ENCODE measurements around the gene CRTC1.

The CRTC1 gene

GRCh38 chr19:18736415-18737336, 53.2 kb downstream of the CRTC1 start:
- TF ChIP-seq, protein P1, sequence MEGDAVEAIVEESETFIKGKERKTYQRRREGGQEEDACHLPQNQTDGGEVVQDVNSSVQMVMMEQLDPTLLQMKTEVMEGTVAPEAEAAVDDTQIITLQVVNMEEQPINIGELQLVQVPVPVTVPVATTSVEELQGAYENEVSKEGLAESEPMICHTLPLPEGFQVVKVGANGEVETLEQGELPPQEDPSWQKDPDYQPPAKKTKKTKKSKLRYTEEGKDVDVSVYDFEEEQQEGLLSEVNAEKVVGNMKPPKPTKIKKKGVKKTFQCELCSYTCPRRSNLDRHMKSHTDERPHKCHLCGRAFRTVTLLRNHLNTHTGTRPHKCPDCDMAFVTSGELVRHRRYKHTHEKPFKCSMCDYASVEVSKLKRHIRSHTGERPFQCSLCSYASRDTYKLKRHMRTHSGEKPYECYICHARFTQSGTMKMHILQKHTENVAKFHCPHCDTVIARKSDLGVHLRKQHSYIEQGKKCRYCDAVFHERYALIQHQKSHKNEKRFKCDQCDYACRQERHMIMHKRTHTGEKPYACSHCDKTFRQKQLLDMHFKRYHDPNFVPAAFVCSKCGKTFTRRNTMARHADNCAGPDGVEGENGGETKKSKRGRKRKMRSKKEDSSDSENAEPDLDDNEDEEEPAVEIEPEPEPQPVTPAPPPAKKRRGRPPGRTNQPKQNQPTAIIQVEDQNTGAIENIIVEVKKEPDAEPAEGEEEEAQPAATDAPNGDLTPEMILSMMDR (IDR thresholded peaks at IDR 0.05; ENCODE audit: low read depth, low read length) = no peak
- no peak overlapping the region for H3K4me3 ChIP-seq (ENCODE audit: low read depth, low read length)
- no peak for DNase-seq (ENCODE audit: low read depth, low spot score)
- in situ Hi-C loops (cut with HindIII; ENCODE audit: low sequenced_read_pairs) = no loop called here

DNA sequence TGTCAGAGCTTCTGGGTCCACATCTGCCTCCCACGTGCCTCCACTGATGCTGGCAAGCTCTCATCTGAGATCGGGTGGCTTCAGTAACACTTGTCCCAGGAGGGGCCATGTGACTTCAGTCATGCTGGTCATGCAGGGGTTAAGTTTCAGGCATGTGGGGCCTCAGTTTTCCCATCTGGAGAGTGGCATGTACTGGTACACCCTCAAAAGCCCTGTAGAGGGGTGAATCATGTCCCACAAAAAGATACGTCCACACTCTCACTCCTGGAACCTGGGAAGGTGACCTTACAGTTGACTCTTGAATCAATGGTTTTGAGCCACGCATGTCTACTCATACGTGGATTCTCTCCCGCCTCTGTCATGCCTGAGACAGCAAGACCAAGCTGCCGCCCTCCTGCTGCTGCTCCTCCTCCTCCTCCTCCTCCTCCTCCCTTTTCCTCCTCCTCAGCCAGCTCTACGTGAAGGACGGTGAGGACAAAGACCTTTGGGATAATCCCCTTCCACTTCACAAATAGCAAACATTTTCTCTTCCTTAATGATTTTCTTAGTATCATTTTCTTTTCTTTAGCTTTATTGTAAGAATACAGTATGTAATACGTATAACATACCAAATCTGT, 54.0 kb downstream of the CRTC1 start:
- DNase-seq (ENCODE audit: low read depth, low spot score) = no peak
- TF ChIP-seq, protein P1 (IDR thresholded peaks at IDR 0.05; ENCODE audit: low read depth, low read length) = no peak
- in situ Hi-C loops (cut with HindIII; ENCODE audit: low sequenced_read_pairs) = no loop called here
- H3K4me3 ChIP-seq (ENCODE audit: low read depth, low read length) = no peak overlapping the region

GRCh38 chr19:18737954-18738351, 54.5 kb downstream of the CRTC1 start:
- in situ Hi-C loops (cut with HindIII; ENCODE audit: low sequenced_read_pairs) = no loop called here
- no peak for DNase-seq (ENCODE audit: low read depth, low spot score)
- no peak overlapping the region for H3K4me3 ChIP-seq (ENCODE audit: low read depth, low read length)
- TF ChIP-seq, protein P1 (IDR thresholded peaks at IDR 0.05; ENCODE audit: low read depth, low read length) = no peak

GRCh38 chr19:18738961-18739690, 55.6 kb downstream of the CRTC1 start:
- in situ Hi-C loops (cut with HindIII; ENCODE audit: low sequenced_read_pairs) = no loop called here
- TF ChIP-seq, protein P1 (IDR thresholded peaks at IDR 0.05; ENCODE audit: low read depth, low read length) = no peak
- no peak overlapping the region for H3K4me3 ChIP-seq (ENCODE audit: low read depth, low read length)
- DNase-seq (ENCODE audit: low read depth, low spot score) = no peak

GRCh38 chr19:18741124-18742121, 57.9 kb downstream of the CRTC1 start:
- no peak for DNase-seq (ENCODE audit: low read depth, low spot score)

More at GRCh38 chr19:18741124-18742121, 57.9 kb downstream of the CRTC1 start:
- in situ Hi-C loops (cut with HindIII; ENCODE audit: low sequenced_read_pairs) = no loop called here
- TF ChIP-seq, protein P1 (IDR thresholded peaks at IDR 0.05; ENCODE audit: low read depth, low read length) = no peak
- no peak overlapping the region for H3K4me3 ChIP-seq (ENCODE audit: low read depth, low read length)

Measured in astrocyte of the spinal cord (primary cell).